HTERT RPE-1 (cell line): Measurements from ENCODE around the gene SHF.

ENCODE experiments used
- in situ Hi-C: fragments of 300-500 bp; cut with MboI; formaldehyde crosslinking; loops from 4 replicates; pipeline ENCODE4 v1.14.3; 2020; ENCODE audit warnings: low sequenced_read_pairs

Gene SHF

DNA sequence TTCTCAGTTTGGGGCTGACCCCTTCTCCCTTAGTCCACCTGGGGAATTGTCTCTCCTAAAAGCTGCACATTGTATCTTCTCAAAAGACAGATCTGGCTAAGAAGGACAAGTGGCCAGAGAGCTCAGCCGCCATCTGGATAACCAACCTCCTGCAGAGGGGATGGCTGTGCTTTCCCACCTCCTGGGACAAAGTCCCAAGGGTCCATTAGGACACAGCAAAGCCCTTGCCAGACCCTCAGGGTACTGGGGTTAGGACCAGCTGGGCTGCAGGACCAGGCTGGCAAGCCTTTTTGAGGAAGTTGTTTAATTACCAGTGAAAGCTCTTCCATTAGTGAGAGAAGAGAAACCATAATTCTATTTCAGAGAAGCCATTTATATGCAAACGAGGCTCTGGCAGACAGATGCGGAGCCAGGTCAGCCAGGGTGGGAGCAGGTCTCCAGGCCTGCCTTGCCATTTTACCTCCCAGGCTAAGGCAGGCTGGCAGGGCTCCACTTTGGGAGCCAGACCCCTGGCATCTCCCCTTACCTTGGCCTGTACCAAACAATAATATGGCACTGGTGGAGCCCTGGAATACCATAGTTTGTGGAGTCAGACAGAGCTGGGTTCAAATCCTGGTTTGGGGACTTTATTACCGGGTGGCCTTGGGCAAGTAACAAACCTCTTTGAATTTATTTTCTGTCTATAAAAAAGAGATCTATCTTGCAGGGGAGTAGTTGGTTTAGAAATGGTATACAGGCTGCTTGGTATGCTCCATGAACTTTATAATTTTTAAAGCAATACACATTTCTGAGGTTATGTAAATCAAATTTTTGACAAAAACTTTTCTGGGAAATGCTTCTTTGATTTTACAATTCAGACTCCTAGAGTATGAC is 17.9 kb downstream of the SHF start:
- in situ Hi-C loops, result no loop called here

DNA sequence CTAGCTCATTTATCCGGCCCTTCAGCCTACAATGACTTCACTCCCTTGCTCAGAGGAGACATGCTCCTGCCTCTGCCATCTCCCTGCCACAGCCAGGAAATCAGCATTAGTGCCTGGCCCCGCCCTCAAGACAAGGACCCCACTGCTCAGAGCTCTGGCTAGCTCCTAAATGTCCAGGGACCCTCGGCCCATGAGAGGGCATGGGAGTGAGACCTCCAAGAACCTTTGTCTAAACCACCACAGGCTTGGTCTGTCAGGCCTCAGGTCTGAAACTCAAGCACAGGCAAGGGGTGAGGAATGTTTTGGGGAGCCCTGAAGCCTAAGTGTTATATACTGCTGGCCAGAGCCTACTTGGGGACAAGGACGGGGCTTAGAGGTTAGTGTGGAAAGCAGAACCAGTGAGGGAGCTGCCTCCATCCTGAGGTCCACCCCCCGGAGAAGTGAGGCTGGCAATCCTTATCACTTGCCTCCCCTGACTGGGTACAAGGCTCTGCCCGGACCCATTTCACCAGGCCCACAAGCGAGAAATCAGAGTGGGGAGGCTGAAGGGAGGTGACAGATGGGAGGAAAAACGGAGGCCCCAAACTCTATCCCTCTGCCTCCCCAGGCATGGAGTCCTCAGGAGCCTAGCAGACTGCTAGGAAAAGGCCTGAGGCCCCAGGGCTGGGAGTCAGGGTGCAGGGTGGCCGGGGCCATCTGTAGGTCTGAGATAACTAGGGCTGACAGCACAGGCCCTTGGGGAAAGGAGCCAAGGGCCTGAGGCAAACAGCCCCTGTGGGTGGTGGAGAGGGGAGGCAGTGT is 18.8 kb downstream of the SHF start:
- in situ Hi-C loops, result no loop called here

GRCh38 chr15:45168286-45168685 is 19.5 kb downstream of the SHF start:
- in situ Hi-C loops, result no loop called here

- in situ Hi-C loops, result no loop called here
Observed at GRCh38 chr15:45167631-45168205, 20.0 kb downstream of the SHF start.

DNA sequence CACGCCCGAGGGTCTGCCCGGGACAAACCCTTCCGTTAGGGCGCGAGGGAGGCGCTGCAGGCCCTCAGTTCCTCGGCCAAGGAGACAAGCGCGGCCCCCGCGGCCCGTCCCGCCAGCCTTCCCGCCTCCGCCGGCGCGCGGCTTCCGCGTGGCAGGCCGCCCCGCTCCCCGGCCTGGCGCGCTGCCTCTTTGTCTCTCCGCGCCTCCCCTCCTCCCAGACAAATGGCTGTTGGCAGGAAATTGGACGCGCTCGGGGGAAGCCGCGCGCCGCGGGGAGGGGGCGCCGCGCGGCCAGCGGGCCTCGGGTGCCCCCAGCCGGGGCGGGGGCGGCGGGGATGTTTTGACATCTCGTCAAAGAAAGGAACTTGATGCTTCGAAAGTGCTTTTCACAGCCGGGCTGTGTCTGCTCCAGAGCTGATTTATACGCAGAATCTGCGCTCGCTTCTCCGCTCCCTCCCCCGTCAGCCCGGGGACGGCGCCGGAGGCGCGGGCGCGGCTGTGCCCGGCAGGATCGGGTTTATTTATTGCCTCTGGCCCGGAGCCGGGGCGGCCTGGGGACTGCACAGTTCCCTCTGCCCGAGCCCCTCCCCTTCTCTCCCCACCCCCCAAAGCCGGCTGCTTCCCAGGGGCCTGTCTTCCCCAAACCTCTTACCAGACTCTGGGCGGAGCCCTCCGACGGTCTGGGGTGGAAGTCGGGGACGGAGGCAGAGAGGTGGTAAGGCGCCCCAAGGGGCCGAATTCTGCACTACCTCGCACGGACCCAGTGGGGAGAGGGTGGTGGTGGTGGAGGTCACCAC is 20.7 kb downstream of the SHF start:
- in situ Hi-C loops, result no loop called here

DNA sequence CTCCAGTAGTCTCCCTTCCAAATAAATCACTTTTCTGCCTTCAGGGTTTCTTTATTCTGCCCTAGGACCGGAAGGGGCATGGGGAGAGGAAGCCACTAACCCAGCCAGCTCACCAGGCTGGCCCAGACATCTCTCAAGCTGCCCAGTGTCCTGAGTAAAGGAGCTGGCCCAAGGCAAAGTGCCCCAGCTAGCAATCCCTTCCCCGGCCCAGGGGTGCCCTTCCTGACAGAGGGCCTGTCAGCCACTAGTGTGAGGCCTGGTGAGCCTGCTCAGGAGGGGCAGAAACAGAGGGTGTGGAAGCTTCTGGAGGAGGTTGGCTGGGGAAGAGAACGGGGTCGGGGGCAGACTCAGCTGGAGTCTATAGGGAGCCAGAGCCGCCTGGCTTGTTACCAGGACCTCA is 22.2 kb downstream of the SHF start:
- in situ Hi-C loops, result no loop called here

DNA sequence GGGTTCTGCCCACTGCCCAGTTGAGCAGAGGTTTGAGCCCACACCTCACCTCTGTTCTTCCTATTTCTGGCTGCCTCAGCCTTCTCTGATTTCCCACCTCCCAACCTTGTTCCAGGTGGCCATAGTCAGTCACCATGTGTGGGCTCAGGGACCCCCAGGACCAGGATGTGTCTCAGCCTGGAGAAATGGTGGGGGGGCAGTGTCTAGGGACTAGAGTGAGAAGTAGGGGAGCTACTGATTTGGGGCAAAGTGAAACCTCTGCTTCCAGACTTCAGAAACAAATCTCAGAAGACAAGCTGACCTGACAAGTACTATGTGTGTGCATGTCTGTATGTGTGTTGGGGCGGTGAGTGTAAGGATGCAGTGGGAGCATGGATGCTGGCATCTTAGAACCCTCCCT is 22.9 kb downstream of the SHF start:
- in situ Hi-C loops, result no loop called here

DNA sequence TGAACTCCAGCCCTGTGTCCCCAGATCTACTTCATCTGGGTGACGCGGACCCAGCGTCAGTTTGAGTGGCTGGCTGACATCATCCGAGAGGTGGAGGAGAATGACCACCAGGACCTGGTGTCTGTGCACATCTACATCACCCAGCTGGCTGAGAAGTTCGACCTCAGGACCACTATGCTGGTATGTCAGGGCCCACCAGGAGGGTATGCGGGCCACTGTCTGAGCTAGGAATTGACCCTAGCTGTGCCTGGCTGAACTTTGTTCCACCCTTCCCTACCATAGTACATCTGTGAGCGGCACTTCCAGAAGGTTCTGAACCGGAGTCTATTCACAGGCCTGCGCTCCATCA is 24.3 kb downstream of the SHF start:
- in situ Hi-C loops, result no loop called here

GRCh38 chr15:45162771-45163507 is 24.8 kb downstream of the SHF start:
- in situ Hi-C loops, result no loop called here

GRCh38 chr15:45161666-45162065 is 26.1 kb downstream of the SHF start:
- in situ Hi-C loops, result no loop called here

GRCh38 chr15:45157974-45158373 is 29.8 kb downstream of the SHF start:
- in situ Hi-C loops, result no loop called here

- in situ Hi-C loops, result no loop called here
Observed at GRCh38 chr15:45156744-45157455, 30.9 kb downstream of the SHF start.

DNA sequence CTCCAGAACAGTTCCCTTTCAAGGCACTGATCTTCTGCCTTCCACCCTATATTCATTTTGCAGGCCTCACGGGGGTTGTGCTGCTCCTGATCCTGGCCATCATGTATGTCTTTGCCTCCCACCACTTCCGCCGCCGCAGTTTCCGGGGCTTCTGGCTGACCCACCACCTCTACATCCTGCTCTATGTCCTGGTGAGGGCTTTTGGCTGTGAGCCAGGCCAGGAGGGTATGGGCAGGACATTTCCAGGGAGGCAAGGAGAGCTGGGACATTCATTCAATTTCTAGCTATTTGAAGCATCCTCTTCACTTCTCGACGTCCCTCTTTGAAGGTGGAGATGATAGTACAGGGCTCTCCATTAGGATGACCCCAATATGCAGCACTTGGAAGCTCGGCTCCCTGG is 32.0 kb downstream of the SHF start:
- in situ Hi-C loops, result no loop called here

DNA sequence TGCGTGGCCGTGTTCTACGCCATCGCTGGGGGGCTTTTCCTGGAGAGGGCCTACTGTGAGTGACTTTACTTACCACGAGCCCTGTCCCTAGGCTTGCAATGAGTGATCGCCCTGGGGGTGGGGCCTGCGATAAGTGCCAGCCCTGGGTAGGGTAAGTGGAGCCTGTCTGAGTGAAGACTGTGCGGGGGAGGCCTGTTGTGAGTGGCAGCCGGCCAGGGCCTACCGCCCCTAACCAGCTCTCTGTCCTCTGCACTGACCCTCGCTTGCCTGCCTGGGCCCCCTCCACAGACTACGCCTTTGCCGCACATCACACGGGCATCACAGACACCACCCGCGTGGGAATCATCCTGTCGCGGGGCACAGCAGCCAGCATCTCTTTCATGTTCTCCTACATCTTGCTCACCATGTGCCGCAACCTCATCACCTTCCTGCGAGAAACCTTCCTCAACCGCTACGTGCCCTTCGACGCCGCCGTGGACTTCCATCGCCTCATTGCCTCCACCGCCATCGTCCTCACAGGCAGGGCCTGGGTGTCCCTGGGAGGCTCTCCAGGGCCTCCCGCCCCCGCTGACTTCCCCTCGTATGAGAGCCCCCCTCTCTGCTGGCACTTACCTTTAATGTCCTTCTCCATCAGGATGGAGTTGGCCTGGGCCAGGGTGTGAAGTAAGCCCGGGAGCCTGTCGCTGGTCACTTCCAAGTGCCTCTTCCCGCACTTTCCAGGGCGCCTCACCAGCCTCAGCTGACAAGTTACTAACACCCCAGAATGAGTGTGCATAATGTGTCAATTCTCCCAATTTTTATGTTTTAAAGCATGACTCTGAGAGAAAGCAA is 35.6 kb downstream of the SHF start:
- in situ Hi-C loops, result no loop called here

DNA sequence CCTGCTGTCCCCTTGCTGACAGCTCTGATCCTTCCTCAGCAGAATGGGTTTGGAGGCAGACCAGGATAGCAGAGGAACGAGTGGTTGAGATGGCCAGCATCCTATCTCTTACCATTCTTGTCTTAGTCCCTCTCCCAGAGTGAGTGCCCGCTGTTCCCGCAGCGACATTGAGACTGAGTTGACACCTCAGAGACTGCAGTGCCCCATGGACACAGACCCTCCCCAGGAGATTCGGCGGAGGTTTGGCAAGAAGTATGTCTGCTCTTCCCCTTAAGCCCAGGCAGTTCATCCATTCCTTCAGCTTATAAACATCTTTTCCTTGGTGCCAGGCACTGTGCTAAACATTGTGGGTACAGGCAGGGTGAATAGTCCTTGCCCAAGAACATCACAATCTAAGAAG is 36.8 kb downstream of the SHF start:
- in situ Hi-C loops, result no loop called here

- in situ Hi-C loops, result no loop called here
Observed at GRCh38 chr15:45150481-45150880, 37.3 kb downstream of the SHF start.

GRCh38 chr15:45149060-45149459 is 38.7 kb downstream of the SHF start:
- in situ Hi-C loops, result no loop called here

GRCh38 chr15:45148076-45149059 is 39.4 kb downstream of the SHF start:
- in situ Hi-C loops, result no loop called here
